H1 (cell line): Measurements from ENCODE around the gene MCM7. TPM values are rescaled to one million over a fixed set of nuclear protein-coding genes. Genes with fewer than 3 reads are reported as not detected.

ENCODE experiments used
- CTCF ChIA-PET: fragments of 300-600 bp; sonication (Branson Sonifier 250); formaldehyde crosslinking; loops from one replicate; lab custom pipeline; 2021; ENCODE audit not compliant: partially characterized antibody; lab: Charles Lee
- POLR2A ChIA-PET: fragments of 300-600 bp; sonication (Branson Sonifier 250); formaldehyde crosslinking; loops from one replicate; lab custom pipeline; 2021; ENCODE audit warnings: inconsistent platforms; ENCODE audit not compliant: partially characterized antibody; lab: Charles Lee
- DNase-seq, 2 experiments: peaks; one replicate each; pipeline versions ENCODE4 v3.0.0 to v3.0.0-alpha.2; 2010 to 2022; ENCODE audit warnings: low spot score in 2 of 2, low read depth in 1 of 2, mixed read lengths in 1 of 2
- FAIRE-seq: peaks from 2 replicates; lab custom pipeline; 2011; peaks lifted over from hg19 to GRCh38; lab: Jason Lieb, UNC
- H2AFZ ChIP-seq: 2 replicates; pipeline ENCODE4 v1.8.1; 2012; ENCODE audit warnings: low read length, inconsistent platforms
- H2AK5ac ChIP-seq: 2 replicates; pipeline ENCODE4 v1.6.1; 2013; ENCODE audit warnings: low read depth, low read length
- H2BK120ac ChIP-seq: replicated peaks from 2 replicates; pipeline ENCODE3; 2013; ENCODE audit warnings: low read depth, low read length, inconsistent platforms
- H2BK12ac ChIP-seq: 2 replicates; pipeline ENCODE4 v1.6.1; 2013; ENCODE audit warnings: low read depth, low read length
- H2BK15ac ChIP-seq: 2 replicates; pipeline ENCODE4 v1.6.1; 2013; ENCODE audit warnings: low read length
- H2BK20ac ChIP-seq: 2 replicates; pipeline ENCODE4 v1.6.1; 2013; ENCODE audit warnings: low read length
- H2BK5ac ChIP-seq: 2 replicates; pipeline ENCODE4 v1.6.1; 2013; ENCODE audit warnings: low read depth, low read length
- H3K14ac ChIP-seq: 2 replicates; pipeline ENCODE4 v1.6.1; 2013; ENCODE audit warnings: inconsistent platforms; ENCODE audit not compliant: insufficient read length
- H3K18ac ChIP-seq: 2 replicates; pipeline ENCODE4 v1.6.1; 2013; ENCODE audit warnings: low read length; ENCODE audit errors: extremely low read depth
- H3K23ac ChIP-seq: 2 replicates; pipeline ENCODE4 v1.6.1; 2013; ENCODE audit warnings: inconsistent platforms; ENCODE audit not compliant: insufficient read length
- H3K23me2 ChIP-seq: 2 replicates; pipeline ENCODE4 v1.6.1; 2013; ENCODE audit warnings: low read depth, low read length
- H3K27ac ChIP-seq: 2 replicates; pipeline ENCODE4 v1.6.1; 2011; ENCODE audit warnings: low read depth, low read length, inconsistent platforms
- H3K27me3 ChIP-seq, 4 experiments: replicated peaks in 1 of 4; 1 replicate in 1 of 4; 2 replicates in 3 of 4; pipeline versions ENCODE4 v1.6.1 to v1.8.1; 2011 to 2013; ENCODE audit warnings: low read length in 3 of 4, mild to moderate bottlenecking in 3 of 4, inconsistent platforms in 2 of 4, mixed read lengths in 2 of 4, moderate library complexity in 1 of 4; ENCODE audit not compliant: control insufficient read depth in 3 of 4, insufficient read depth in 3 of 4; ENCODE audit errors: extremely low read depth in 1 of 4
- H3K36me3 ChIP-seq, 4 experiments: 2 replicates each; pipeline versions ENCODE4 v1.6.1 to v1.8.1; 2011 to 2013; ENCODE audit warnings: mild to moderate bottlenecking in 4 of 4, low read length in 3 of 4, moderate library complexity in 2 of 4, control low read depth in 1 of 4, inconsistent platforms in 1 of 4; ENCODE audit not compliant: insufficient read depth in 4 of 4, control insufficient read depth in 2 of 4
- H3K4ac ChIP-seq: replicated peaks from 2 replicates; pipeline ENCODE3; 2013; ENCODE audit warnings: low read length, low read depth, mixed read lengths, inconsistent platforms; ENCODE audit not compliant: insufficient read length
- H3K4me1 ChIP-seq, 4 experiments: replicated peaks in 1 of 4; 1 replicate in 1 of 4; 2 replicates in 3 of 4; pipeline versions ENCODE4 v1.6.1 to v1.8.1; 2011 to 2013; ENCODE audit warnings: low read length in 3 of 4, inconsistent platforms in 2 of 4, mixed read lengths in 1 of 4; ENCODE audit not compliant: insufficient read depth in 4 of 4, control insufficient read depth in 3 of 4
- H3K4me2 ChIP-seq, 2 experiments: 2 replicates each; pipeline versions ENCODE4 v1.6.1 to v1.8.1; 2011 to 2013; ENCODE audit warnings: low read depth in 2 of 2, low read length in 2 of 2, control low read depth in 1 of 2, inconsistent platforms in 1 of 2, mild to moderate bottlenecking in 1 of 2; ENCODE audit not compliant: insufficient read depth in 1 of 2
- H3K4me3 ChIP-seq, 4 experiments: fragments of 200-600, 300-600 bp in 1 of 4; sonication (generic), shearing (Covaris generic), sonication (Bioruptor Twin) in 1 of 4; 2 replicates each; pipeline versions ENCODE4 v1.5.1 to v1.8.1; 2011 to 2016; ENCODE audit warnings: low read length in 4 of 4, low read depth in 3 of 4, control low read depth in 2 of 4, inconsistent platforms in 2 of 4, mild to moderate bottlenecking in 2 of 4, mixed read lengths in 1 of 4, moderate library complexity in 1 of 4; ENCODE audit not compliant: insufficient read depth in 2 of 4; ENCODE audit errors: extremely low read depth in 1 of 4
- H3K56ac ChIP-seq: replicated peaks from 2 replicates; pipeline ENCODE3; 2013; ENCODE audit warnings: low read depth, mild to moderate bottlenecking, mixed read lengths, low read length, inconsistent platforms; ENCODE audit not compliant: insufficient read length
- H3K79me1 ChIP-seq: 2 replicates; pipeline ENCODE4 v1.6.1; 2013; ENCODE audit warnings: low read depth, low read length, control low read depth
- H3K79me2 ChIP-seq, 2 experiments: 2 replicates each; pipeline versions ENCODE4 v1.6.1 to v1.8.1; 2012 to 2013; ENCODE audit warnings: low read length in 2 of 2, mild to moderate bottlenecking in 2 of 2, inconsistent platforms in 1 of 2; ENCODE audit not compliant: insufficient read depth in 2 of 2, control insufficient read depth in 1 of 2
- H3K9ac ChIP-seq, 4 experiments: replicated peaks in 1 of 4; 1 replicate in 1 of 4; 2 replicates in 3 of 4; pipeline versions ENCODE4 v1.6.1 to v1.8.1; 2011 to 2013; ENCODE audit warnings: low read depth in 3 of 4, low read length in 3 of 4, control low read depth in 2 of 4, mild to moderate bottlenecking in 2 of 4, moderate library complexity in 2 of 4, inconsistent platforms in 1 of 4; ENCODE audit errors: extremely low read depth in 1 of 4
- H3K9me3 ChIP-seq, 2 experiments: 2 replicates each; pipeline versions ENCODE4 v1.6.1 to v1.8.1; 2012 to 2013; ENCODE audit warnings: mild to moderate bottlenecking in 2 of 2, moderate library complexity in 2 of 2, control low read depth in 1 of 2, inconsistent platforms in 1 of 2, low read depth in 1 of 2, low read length in 1 of 2, mixed read lengths in 1 of 2; ENCODE audit not compliant: insufficient read depth in 2 of 2
- H4K20me1 ChIP-seq, 2 experiments: replicated peaks in 1 of 2; 2 replicates each; pipeline versions ENCODE3 to v1.8.1; 2011 to 2013; ENCODE audit warnings: inconsistent platforms in 2 of 2, low read length in 2 of 2, mild to moderate bottlenecking in 1 of 2; ENCODE audit not compliant: insufficient read depth in 2 of 2, control insufficient read depth in 1 of 2
- H4K5ac ChIP-seq: 2 replicates; pipeline ENCODE4 v1.6.1; 2013; ENCODE audit warnings: low read length, low read depth, mixed read lengths, inconsistent platforms; ENCODE audit not compliant: insufficient read length
- H4K8ac ChIP-seq: 2 replicates; pipeline ENCODE4 v1.8.0; 2013; ENCODE audit warnings: mild to moderate bottlenecking, moderate library complexity, low read length, inconsistent platforms; ENCODE audit not compliant: insufficient read depth; ENCODE audit errors: extremely low read depth
- H4K91ac ChIP-seq: replicated peaks from 2 replicates; pipeline ENCODE3; 2013; ENCODE audit warnings: low read length, mixed read lengths, inconsistent platforms; ENCODE audit not compliant: insufficient read length
- ATF3 ChIP-seq: IDR thresholded peaks from 2 replicates; pipeline ENCODE4 v1.6.1; 2011; ENCODE audit warnings: low read depth, mild to moderate bottlenecking, low read length; ENCODE audit not compliant: insufficient read depth
- CTCF ChIP-seq, 3 experiments: IDR thresholded peaks; 1 replicate in 2 of 3; 2 replicates in 1 of 3; pipeline versions ENCODE4 v1.5.1 to v1.6.1; 2011; ENCODE audit warnings: low read length in 3 of 3, mild to moderate bottlenecking in 3 of 3, inconsistent platforms in 2 of 3, low read depth in 1 of 3, moderate library complexity in 1 of 3; ENCODE audit not compliant: insufficient read depth in 1 of 3; ENCODE audit errors: control extremely low read depth in 1 of 3
- EP300 ChIP-seq, 2 experiments: IDR thresholded peaks; 1 replicate in 1 of 2; 2 replicates in 1 of 2; pipeline ENCODE4 v1.6.1; 2011 to 2012; ENCODE audit warnings: low read depth in 2 of 2, low read length in 2 of 2, mild to moderate bottlenecking in 2 of 2, borderline replicate concordance in 1 of 2, inconsistent platforms in 1 of 2, moderate library complexity in 1 of 2
- JUN ChIP-seq: IDR thresholded peaks from 2 replicates; pipeline ENCODE4 v1.6.1; 2011; ENCODE audit warnings: low read depth, mild to moderate bottlenecking, improper control_type of control experiment, low read length
- JUND ChIP-seq: IDR thresholded peaks from 2 replicates; pipeline ENCODE4 v1.6.1; 2011; ENCODE audit warnings: mild to moderate bottlenecking, improper control_type of control experiment, low read length
- KDM4A ChIP-seq: IDR thresholded peaks from one replicate; pipeline ENCODE4 v1.7.1; 2012; ENCODE audit warnings: low read depth, mild to moderate bottlenecking, moderate library complexity, low read length, inconsistent platforms; ENCODE audit not compliant: severe bottlenecking
- RFX5 ChIP-seq: IDR thresholded peaks from 2 replicates; pipeline ENCODE4 v1.6.1; 2011; ENCODE audit warnings: low read depth, low read length, improper control_type of control experiment, borderline replicate concordance
- SUZ12 ChIP-seq: fragments of 200-600 bp; sonication (generic); IDR thresholded peaks from 2 replicates; pipeline ENCODE4 v1.6.1; 2012; ENCODE audit warnings: mild to moderate bottlenecking, inconsistent platforms, low read length, moderate library complexity, mixed read lengths
- TAF1 ChIP-seq: IDR thresholded peaks from 2 replicates; pipeline ENCODE4 v1.6.1; 2011; ENCODE audit warnings: mild to moderate bottlenecking, low read depth, low read length
- WGBS, 2 experiments: shearing (Covaris generic) in 1 of 2; methylation state at CpG; one replicate each; pipeline versions ENCODE4 v1.1.6 to v1.1.7; 2013 to 2015; ENCODE audit warnings: low lambda C conversion rate in 2 of 2, mixed read lengths in 2 of 2, inconsistent platforms in 1 of 2, low coverage in 1 of 2, missing lambda C conversion rate in 1 of 2; ENCODE audit not compliant: insufficient replicate concordance in 2 of 2, insufficient coverage in 1 of 2, insufficient read length in 1 of 2; ENCODE audit errors: extremely low coverage in 1 of 2, missing lambda C conversion rate in 1 of 2; 5-methylcytosine and 5-hydroxymethylcytosine counted together
- polyA plus RNA-seq, 7 experiments: library from polyadenylated mRNA; depleted of rRNA in 3 of 7; stranded (reverse) in 5 of 7; unstranded in 2 of 7; fragments of >200 nt in 5 of 7; fragments of 200-250 nt in 2 of 7; gene quantifications; 1 replicate in 5 of 7; 2 replicates in 1 of 7; 4 replicates in 1 of 7; pipeline versions ENCODE4 v1.2.1 to v1.2.3, GENCODE V29; 2011 to 2013; ENCODE audit warnings: missing spikeins in 2 of 7, mixed read lengths in 2 of 7
- total RNA-seq: library from RNA; stranded (reverse); fragmentation: NEBNext Ultra II Directional; extraction: Animal tissue kit (Norgen Biotek cat#: 25700); gene quantifications from 2 replicates; pipeline ENCODE4 v1.2.1, GENCODE V29; 2021

The MCM7 gene
- total and polyA plus RNA-seq, 2 of the 8 experiments (the other 6 are each of a cell fraction or from before 2014, with no cell fraction given): 313 to 344 TPM

GRCh38 chr7:100074841-100075240 lies 26.4 kb downstream of the MCM7 start:
- Histone ChIP-seq H3K27ac (no peak overlapping the region), H2AK5ac (no peak overlapping the region), H3K4ac (no peak overlapping the region), H2AFZ (no peak overlapping the region), H3K79me1 (no peaks in the 10 kb centered on the region; the same call in none of the 2 replicates), H4K20me1 (peaks cover 0 to 1% of the 10 kb centered on the region in 2 experiments), H3K14ac (no peak overlapping the region), H2BK20ac (no peak overlapping the region), H3K27me3 (no peaks in the 10 kb centered on the region; a peak in 1 of 7 replicates), H3K36me3 (peaks cover 76 to 100% (median 90%) of the 10 kb centered on the region in 4 experiments), H4K5ac (no peak overlapping the region), H2BK12ac (no peak overlapping the region), H3K4me3 (no peak overlapping the region), H2BK15ac (no peak overlapping the region), H3K79me2 (peaks cover 17 to 35% of the 10 kb centered on the region in 2 experiments), H3K9ac (no peak overlapping the region), H3K4me2 (no peak overlapping the region), H4K91ac (no peak overlapping the region), H3K56ac (no peak overlapping the region), H3K23me2 (no peaks in the 10 kb centered on the region), H3K9me3 (peaks cover 59 to 67% of the 10 kb centered on the region in 2 experiments), H2BK5ac (no peak overlapping the region), H3K4me1 (no peaks in the 10 kb centered on the region; a peak in 1 of 7 replicates), H2BK120ac (no peak overlapping the region), H4K8ac (no peak overlapping the region), H3K23ac (no peak overlapping the region), H3K18ac (no peak overlapping the region)
- DNase-seq (no peak), FAIRE-seq (no peak)
- 87% methylated on average over 7 of the region's 7 CpGs; no CpG with 5 or more reads in 1 of the 2 experiments for WGBS, 2 experiments
- POLR2A ChIA-PET: interaction anchor here (0.9 to 19.6 kb wide), 12 partner anchors 8 to 56 kb away, joined by 3 to 294 read pairs (median 4); partner anchors contain the start of genes AP4M1, COPS6, MCM7 and ZSCAN21
- CTCF ChIA-PET: interaction anchor here (0.6 to 2.1 kb wide), 5 partner anchors 8 to 608 kb away, joined by 3 to 5 read pairs (median 3); no protein-coding TSS in a partner anchor
- no peak for TF ChIP-seq TAF1
- TF ChIP-seq SUZ12: no peak
- TF ChIP-seq RFX5: no peak
- TF ChIP-seq EP300 (IDR thresholded peaks at IDR 0.05; ENCODE audit: borderline replicate concordance in 1 of 2, low read depth in 2 of 2, low read length in 2 of 2): no peak
- no peak for TF ChIP-seq JUND
- no peak for TF ChIP-seq ATF3
- no peak for TF ChIP-seq KDM4A
- TF ChIP-seq CTCF (IDR thresholded peaks at IDR 0.05; ENCODE audit: control extremely low read depth in 1 of 3, insufficient read depth in 1 of 3, low read depth in 1 of 3, low read length in 3 of 3): no peak
- TF ChIP-seq JUN: no peak
